GM18517 (cell line): Measurements from ENCODE around the gene AK5.

Source experiments
- ATAC-seq: cut with Tn5 transposase; IDR thresholded peaks from one replicate; pipeline ENCODE4 v1.9.1; 2021; ENCODE audit warnings: mild to moderate bottlenecking, moderate library complexity; ENCODE audit not compliant: unreplicated experiment

The AK5 gene

DNA sequence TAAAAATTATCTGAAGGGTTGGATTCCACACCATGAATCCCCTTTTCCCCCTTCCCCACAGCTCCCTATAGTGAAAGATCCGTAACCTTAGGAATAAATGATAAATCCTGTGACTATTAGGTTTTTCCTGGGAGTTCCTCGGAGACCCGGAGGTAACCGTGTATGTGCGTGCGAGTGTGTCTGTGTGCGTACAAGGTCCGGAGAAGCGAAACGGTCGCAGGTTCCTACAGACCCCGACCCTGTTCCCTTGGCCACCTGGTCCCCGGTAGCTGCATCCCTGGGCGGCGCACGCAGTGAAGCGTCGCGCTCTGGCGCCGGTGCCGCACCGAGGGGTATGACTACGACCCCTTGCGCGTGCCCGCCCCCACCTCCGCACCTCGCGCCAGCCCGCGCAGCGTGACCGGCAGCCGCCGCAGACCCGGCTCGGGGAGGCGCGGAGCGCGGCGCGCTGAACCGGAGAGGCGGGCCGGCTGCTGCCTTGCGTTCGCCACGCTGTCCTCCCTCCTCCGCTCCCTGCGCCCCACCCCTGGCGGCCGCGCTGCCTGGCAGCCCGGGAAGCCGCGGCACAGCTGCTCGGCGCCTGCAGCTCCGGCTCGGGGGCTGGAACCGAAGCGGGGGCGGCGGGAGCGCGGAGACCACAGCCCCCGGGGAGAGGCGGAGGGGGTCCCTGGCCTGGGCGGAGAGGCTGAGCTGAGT, at the start of gene AK5:
AK5 (plus strand) TSS at position 529 of the 696 bp plus-strand sequence. CDS start 295 bp downstream, outside the sequence.
- ATAC-seq = no peak

DNA sequence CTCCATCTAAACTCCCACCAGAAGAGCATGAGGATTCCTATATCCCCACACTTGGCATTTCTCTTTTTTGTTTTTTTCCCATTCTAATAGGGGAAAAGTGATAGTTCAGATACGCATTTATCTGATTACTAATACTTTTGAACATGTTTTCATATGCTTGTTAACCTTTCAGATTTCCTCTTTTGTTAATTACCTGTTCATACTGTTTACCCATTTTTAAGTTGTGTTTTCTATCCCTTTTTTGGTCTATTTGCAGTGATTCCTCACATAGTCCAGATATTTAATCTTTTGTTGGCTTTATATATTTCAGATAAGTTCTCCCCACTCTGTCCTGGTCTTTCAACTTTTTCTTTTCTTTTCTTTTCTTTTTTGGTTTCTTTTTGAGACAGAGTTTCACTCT, 49.0 kb upstream of the AK5 start:
- ATAC-seq = no peak

GRCh38 chr1:77234096-77234495, 47.7 kb upstream of the AK5 start:
- no peak for ATAC-seq

- no peak for ATAC-seq
Observed at GRCh38 chr1:77234943-77235342, 46.9 kb upstream of the AK5 start.

DNA sequence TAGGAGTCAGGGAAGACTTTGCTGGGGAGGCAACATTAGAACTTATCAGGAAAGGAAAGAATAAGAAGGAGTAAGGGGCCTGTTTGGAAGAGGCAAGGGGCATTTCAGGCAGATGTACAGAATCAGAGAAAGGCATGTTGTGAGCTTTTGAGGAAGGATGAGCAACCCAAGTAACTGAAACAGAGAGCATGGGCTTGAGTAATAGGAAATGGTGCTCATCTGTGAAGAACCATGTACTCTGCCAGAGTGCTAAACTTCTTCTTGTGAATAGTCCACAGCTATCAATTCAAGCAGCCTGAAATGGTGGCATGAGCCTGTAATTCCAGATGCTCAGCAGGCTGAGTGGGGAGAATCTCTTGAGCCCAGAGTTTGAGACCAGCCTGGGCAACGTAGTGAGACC, 43.4 kb upstream of the AK5 start:
- no peak for ATAC-seq

- ATAC-seq = no peak
Observed at GRCh38 chr1:77239311-77239710, 42.5 kb upstream of the AK5 start.

GRCh38 chr1:77245830-77246229, 36.0 kb upstream of the AK5 start:
- ATAC-seq = no peak

- no peak for ATAC-seq
Observed at GRCh38 chr1:77250126-77250525, 31.7 kb upstream of the AK5 start.

DNA sequence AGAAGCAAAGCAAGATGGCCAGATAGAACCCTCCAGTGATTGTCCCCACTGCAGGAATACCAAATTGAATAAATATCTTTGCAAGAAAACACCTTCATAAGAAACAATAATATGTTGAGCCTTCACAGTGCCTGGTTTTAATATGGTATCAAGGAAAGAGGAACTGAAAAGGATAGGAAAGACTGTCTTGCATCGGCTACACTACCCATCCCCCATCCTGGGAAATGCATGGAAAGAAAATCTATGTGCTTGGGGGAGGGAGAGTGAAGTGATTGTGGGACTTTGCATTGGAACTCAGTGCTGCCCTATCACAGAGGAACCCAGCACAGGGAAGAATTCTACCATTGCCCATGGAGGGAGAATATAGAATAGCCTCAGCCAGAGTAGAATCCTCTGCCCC, 28.6 kb upstream of the AK5 start:
- ATAC-seq = no peak

DNA sequence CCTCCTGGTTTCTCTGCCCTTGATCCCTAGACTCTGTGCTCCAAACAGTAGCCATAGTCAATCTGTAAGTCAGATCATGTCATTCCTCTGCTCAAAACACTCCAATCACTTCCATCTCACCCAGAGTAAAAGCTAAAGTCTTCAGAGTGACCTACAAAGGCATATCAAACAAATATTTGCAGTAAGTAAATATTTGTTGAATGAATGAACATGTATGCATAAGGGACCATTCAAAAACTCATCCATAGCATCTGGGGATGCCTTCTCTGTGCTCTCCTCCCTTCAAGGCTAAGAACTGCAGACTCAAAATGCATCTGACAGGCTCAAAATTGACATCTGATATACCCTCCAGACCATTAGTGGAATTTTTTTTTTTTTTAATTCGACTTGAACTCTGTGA, 18.1 kb upstream of the AK5 start:
- ATAC-seq = no peak

DNA sequence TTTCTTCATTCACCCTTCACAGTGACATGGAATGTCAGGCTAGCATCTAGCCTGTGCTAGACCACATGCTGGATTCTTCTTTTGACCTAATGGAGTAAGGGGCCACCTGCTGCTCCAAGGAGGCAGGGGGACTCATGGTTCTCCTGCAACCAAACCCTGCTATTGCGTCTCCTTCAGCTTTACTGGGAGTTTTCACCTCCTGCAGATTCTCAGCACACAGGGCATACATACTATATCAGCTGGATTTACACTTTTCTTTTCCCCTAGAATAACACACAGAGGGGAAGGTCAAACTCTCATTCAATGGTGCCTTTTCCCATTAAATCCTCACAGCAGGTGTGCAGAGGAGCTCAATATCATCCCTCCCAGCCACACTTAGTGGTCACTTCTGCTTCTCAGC, 16.6 kb upstream of the AK5 start:
- no peak for ATAC-seq

GRCh38 chr1:77267035-77267434, 14.8 kb upstream of the AK5 start:
- ATAC-seq = no peak

- ATAC-seq = no peak
Observed at GRCh38 chr1:77271852-77272580, 9.8 kb upstream of the AK5 start.

DNA sequence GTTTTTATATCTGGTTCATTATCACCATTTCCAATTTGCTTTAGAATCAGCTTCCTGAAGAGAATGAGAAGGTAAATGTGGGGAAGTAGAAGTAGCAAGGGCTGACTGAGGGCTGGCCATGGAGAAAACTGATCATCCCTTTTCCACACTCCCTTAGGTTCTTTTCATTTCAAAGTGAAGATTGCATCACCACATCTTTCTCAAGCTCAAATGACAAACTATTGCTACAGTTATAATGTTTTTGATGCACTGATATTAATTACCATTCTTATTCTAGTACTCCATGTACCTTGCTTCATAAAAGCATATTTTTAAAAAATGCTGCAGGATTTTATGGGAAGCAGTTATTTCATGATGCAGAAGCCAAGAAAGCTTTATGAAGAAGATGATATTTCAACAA, 7.9 kb upstream of the AK5 start:
- ATAC-seq = no peak

DNA sequence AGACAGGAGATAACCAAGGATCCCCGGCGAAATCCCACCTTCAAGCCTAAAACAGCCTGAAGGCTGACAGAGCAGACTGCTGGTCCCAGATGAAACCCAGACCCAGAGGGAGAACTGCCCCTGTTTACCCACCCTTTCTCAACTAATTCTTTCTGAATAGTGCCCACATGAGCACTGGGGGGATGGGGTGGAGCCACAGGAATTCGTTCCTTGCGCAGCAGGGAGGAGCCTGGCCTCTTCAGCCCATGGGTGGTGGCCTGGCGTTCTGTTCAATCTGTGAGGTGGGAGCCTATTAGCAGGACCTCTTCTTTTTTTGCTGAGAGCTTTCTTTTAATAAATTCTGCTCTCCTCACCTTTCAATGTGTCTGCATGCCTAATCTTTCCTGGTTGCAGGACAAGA, 6.6 kb upstream of the AK5 start:
- ATAC-seq = no peak

DNA sequence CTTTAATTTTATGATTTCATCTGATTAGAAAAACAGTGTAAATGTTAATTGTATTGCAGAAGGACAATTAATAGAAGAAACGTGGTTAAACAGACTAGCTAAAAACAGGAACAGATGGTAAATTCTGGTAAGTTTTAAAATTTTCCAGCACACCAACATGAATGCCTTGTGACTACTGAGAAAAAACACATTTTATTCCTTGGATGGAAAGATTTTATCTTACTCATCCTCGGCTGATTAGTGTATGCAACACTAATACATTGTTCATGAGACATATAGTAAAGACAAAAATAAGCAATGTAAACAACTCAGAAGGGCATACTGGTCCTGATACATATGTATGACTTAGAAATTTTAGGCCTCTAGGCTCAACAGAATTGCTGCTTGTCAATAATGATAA, 4.9 kb upstream of the AK5 start:
- ATAC-seq = no peak

DNA sequence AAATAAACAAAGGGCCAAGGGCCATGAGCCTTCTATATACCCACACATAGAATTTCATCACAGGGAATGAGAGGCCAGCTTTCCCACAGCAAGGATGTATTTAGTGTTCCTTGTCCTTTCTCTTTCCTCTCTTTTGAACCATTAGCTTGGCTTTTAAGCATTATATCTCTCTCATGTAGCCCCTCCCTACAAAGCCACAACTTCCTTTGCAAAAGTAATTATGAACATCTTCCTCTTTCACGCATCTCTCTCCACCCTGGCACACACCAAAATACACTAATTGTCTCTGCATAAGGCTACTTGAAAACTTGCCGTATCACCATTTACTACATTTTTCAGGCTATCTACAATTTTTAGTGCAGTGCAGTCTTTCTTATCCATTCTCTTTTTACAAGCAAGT, 1.9 kb upstream of the AK5 start:
- ATAC-seq = no peak

DNA sequence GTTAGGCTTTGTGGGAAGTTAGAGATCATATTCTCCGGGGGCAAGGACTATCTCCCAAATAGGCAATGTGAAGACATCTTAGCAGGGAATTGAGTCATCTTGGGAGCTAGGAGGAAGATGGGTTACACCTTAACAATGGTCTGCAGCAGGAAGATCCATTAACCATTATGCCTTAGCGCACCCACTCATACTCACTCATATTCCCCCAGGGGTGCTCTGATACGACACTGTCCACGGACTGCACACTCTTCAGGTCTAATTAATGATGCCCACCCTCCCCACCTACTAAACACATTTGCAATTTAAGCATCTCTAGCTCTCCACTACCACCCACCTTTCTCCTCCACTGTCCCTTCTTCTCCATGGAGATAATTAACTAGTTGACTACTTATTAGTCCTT, 857 bp upstream of the AK5 start:
- ATAC-seq = no peak

- ATAC-seq = no peak
Observed at GRCh38 chr1:77282187-77282865, 507 bp downstream of the AK5 start.

GRCh38 chr1:77282866-77283539, 1.2 kb downstream of the AK5 start:
- ATAC-seq = no peak

DNA sequence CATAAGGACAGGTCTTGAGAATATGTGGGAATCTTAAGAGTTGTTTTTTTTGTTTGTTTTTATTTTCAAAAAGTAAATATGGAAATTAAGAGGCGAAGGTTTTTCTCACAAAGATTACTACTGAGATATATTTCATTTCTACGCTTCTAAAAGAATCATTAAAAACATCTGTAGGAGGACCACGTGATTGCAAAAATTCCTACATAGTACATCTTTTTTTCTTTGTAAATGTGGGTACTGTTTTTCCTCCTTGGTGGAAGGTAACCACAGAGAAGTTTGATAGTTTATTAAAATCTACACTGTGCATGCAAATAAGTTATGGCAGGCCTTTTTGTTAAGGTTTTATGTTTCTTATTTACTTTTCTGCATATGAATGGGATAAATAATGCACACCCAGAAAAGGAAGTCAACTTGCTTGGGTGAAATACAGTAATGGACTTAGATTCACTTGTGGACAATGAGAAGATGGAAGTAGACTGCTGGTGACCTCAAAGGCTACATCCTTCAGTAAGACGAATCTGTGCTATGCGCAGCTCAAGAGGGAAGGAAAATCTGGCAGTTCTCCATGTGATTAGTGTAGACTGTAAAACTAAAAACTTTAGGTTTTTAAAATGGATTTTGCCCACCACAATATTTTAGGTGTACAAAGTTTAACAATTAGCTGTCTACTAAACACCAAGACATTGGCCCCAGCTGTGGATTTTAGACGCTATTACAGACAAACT, 2.0 kb downstream of the AK5 start:
- no peak for ATAC-seq
